Measurements from ENCODE around the gene KAZALD1.

The KAZALD1 gene

DNA sequence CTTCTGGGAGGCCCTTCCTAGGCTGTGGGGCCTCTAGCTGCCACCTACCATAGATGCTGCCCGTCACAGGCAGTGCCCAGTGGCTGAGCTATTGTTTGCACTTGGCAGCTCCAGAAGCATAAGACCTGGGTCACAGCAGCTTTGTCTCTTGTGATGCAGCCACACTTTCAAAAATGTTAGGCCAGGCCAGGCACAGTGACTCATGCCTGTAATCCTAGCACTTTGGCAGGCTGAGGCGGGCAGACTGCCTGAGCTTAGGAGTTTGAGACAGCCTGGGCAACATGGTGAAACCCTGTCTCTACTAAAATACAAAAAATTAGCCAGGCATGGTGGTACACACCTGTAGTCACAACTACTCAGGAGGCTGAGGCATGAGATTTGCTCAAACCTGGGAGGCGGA is 9.5 kb upstream of the KAZALD1 start:
- Histone ChIP-seq H4K20me1 (ENCODE audit: insufficient read depth, low read length) (no peaks in the 10 kb centered on the region), H3K27me3 (ENCODE audit: insufficient read depth, low read length) (no peaks in the 10 kb centered on the region), H2AFZ (ENCODE audit: low read length) (no peak overlapping the region), H3K4me1 (ENCODE audit: insufficient read depth, low read length, severe bottlenecking) (peaks cover 6% of the 10 kb centered on the region), H3K27ac (ENCODE audit: low read depth, low read length, poor library complexity, severe bottlenecking) (no peak overlapping the region), H3K4me3 (ENCODE audit: low read depth, low read length, poor library complexity, severe bottlenecking) (no peak overlapping the region), H3K9me2 (ENCODE audit: low read depth, low read length) (no peaks in the 10 kb centered on the region), H3K36me3 (ENCODE audit: insufficient read depth, low read length) (no peaks in the 10 kb centered on the region; the same call in 1 of the 2 replicates), H3K9me3 (ENCODE audit: low read length) (no peaks in the 10 kb centered on the region), H3K4me2 (ENCODE audit: low read length) (no peak overlapping the region), H3K9ac (ENCODE audit: low read length) (no peak overlapping the region), H3F3A (ENCODE audit: insufficient read depth, low read length) (no peaks in the 10 kb centered on the region), H3K79me2 (ENCODE audit: insufficient read depth, low read length) (no peaks in the 10 kb centered on the region)
- TF ChIP-seq EZH2 (IDR thresholded peaks at IDR 0.05; ENCODE audit: borderline replicate concordance, low read length): no peak
- TF ChIP-seq, protein P1, sequence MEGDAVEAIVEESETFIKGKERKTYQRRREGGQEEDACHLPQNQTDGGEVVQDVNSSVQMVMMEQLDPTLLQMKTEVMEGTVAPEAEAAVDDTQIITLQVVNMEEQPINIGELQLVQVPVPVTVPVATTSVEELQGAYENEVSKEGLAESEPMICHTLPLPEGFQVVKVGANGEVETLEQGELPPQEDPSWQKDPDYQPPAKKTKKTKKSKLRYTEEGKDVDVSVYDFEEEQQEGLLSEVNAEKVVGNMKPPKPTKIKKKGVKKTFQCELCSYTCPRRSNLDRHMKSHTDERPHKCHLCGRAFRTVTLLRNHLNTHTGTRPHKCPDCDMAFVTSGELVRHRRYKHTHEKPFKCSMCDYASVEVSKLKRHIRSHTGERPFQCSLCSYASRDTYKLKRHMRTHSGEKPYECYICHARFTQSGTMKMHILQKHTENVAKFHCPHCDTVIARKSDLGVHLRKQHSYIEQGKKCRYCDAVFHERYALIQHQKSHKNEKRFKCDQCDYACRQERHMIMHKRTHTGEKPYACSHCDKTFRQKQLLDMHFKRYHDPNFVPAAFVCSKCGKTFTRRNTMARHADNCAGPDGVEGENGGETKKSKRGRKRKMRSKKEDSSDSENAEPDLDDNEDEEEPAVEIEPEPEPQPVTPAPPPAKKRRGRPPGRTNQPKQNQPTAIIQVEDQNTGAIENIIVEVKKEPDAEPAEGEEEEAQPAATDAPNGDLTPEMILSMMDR (IDR thresholded peaks at IDR 0.05; ENCODE audit: low read length): no peak

DNA sequence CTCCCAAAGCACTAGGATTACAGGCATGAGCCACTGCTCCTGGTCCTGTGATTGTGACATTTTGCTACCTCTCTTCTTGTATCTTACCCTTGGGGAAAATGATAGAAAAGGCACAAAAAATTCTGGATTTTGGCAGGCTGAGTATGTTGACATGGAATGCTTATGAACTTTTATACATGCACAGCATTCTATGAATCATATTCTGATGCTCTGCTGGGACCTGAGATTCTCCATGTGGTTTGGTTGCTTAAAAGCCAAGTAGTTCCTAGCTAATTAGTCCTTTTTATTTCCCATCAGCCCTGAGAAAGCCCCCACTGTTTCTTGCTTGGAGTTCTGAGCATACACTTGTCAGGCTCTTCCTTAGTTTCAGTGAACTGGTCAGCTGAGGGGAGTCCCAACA is 8.3 kb upstream of the KAZALD1 start:
- no peak overlapping the region for H3K4me3 ChIP-seq (ENCODE audit: low read depth, low read length, poor library complexity, severe bottlenecking)
- no peaks in the 10 kb centered on the region for H3F3A ChIP-seq (ENCODE audit: insufficient read depth, low read length)
- H4K20me1 ChIP-seq (ENCODE audit: insufficient read depth, low read length): no peaks in the 10 kb centered on the region
- H2AFZ ChIP-seq (ENCODE audit: low read length): no peak overlapping the region
- H3K79me2 ChIP-seq (ENCODE audit: insufficient read depth, low read length): no peaks in the 10 kb centered on the region
- H3K4me1 ChIP-seq (ENCODE audit: insufficient read depth, low read length, severe bottlenecking): peaks cover 6% of the 10 kb centered on the region
- no peaks in the 10 kb centered on the region; the same call in 1 of the 2 replicates for H3K36me3 ChIP-seq (ENCODE audit: insufficient read depth, low read length)
- H3K27me3 ChIP-seq (ENCODE audit: insufficient read depth, low read length): no peaks in the 10 kb centered on the region
- H3K27ac ChIP-seq (ENCODE audit: low read depth, low read length, poor library complexity, severe bottlenecking): no peak overlapping the region
- H3K4me2 ChIP-seq (ENCODE audit: low read length): no peak overlapping the region
- no peaks in the 10 kb centered on the region for H3K9me2 ChIP-seq (ENCODE audit: low read depth, low read length)
- TF ChIP-seq, protein P1 (IDR thresholded peaks at IDR 0.05; ENCODE audit: low read length): no peak
- no peaks in the 10 kb centered on the region for H3K9me3 ChIP-seq (ENCODE audit: low read length)
- no peak overlapping the region for H3K9ac ChIP-seq (ENCODE audit: low read length)

DNA sequence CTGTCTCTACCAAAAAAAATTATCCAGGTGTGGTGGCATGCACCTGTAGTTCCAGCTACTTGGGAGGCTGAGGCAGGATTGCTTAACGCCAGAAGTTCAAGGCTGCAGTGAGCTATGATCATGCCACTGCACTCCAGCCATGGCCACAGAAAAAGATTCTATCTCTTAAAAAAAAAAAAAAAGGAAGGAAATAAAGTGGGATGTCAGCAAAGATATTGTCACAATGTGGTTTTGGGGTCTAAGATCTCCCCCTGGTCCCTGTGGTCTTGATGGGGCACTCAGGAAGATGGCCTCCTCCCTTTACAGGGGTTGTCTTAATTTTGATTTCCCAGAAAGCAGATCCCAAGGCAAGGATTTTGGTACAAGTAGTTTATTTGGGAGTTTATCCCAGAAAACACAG is 7.4 kb upstream of the KAZALD1 start:
- Histone ChIP-seq H4K20me1 (ENCODE audit: insufficient read depth, low read length) (no peaks in the 10 kb centered on the region), H3K27ac (ENCODE audit: low read depth, low read length, poor library complexity, severe bottlenecking) (no peak overlapping the region), H3K9ac (ENCODE audit: low read length) (no peak overlapping the region), H3K9me3 (ENCODE audit: low read length) (no peaks in the 10 kb centered on the region), H3K9me2 (ENCODE audit: low read depth, low read length) (no peaks in the 10 kb centered on the region), H3K79me2 (ENCODE audit: insufficient read depth, low read length) (0 out of 2 replicates have a peak, but pooled peaks cover 3% of the 10 kb centered on the region), H3K36me3 (ENCODE audit: insufficient read depth, low read length) (no peaks in the 10 kb centered on the region; the same call in 1 of the 2 replicates), H3K4me1 (ENCODE audit: insufficient read depth, low read length, severe bottlenecking) (peaks cover 9% of the 10 kb centered on the region), H3K4me2 (ENCODE audit: low read length) (no peak overlapping the region), H3F3A (ENCODE audit: insufficient read depth, low read length) (no peaks in the 10 kb centered on the region), H2AFZ (ENCODE audit: low read length) (no peak overlapping the region), H3K27me3 (ENCODE audit: insufficient read depth, low read length) (no peaks in the 10 kb centered on the region), H3K4me3 (ENCODE audit: low read depth, low read length, poor library complexity, severe bottlenecking) (no peak overlapping the region)
- TF ChIP-seq, protein P1 (IDR thresholded peaks at IDR 0.05; ENCODE audit: low read length): no peak
- no peak for TF ChIP-seq EZH2 (IDR thresholded peaks at IDR 0.05; ENCODE audit: borderline replicate concordance, low read length)

Data from OCI-LY1 (cell line).